GM12878 (cell line): ENCODE measurements around the gene KIAA0930. TPM values are rescaled to one million over a fixed set of nuclear protein-coding genes. Genes with fewer than 3 reads are reported as not detected.

Experiments
- ATAC-seq: fragments of 200-7000 bp; cut with Tn5 transposase; 3 replicates; pipeline ENCODE4 v1.9.1; 2020; ENCODE audit warnings: mild to moderate bottlenecking, moderate library complexity
- BruUV-seq: library from RNA; stranded (reverse); fragments of 400-500 nt; replicated peaks from 2 replicates; lab custom pipeline; 2021; lab: Mats Ljungman, UMichigan
- CTCF ChIA-PET: fragments of 300-600 bp; sonication (Branson Sonifier 250); formaldehyde crosslinking; extraction: SDS; loops from one replicate; lab custom pipeline; 2021; ENCODE audit warnings: inconsistent platforms; lab: Yijun Ruan, JAX
- POLR2A ChIA-PET: fragments of 350-600 bp; formaldehyde crosslinking; extraction: SDS; loops from one replicate; lab custom pipeline; 2021; ENCODE audit warnings: inconsistent platforms; lab: Charles Lee
- RAD21 ChIA-PET: fragments of 300-600 bp; sonication (Branson Sonifier 250); formaldehyde crosslinking; loops from one replicate; lab custom pipeline; 2023; ENCODE audit warnings: antibody characterized with exemption; ENCODE audit not compliant: unreplicated experiment; lab: Charles Lee
- SMC1A ChIA-PET: fragments of 300-600 bp; sonication (Branson Sonifier 250); formaldehyde crosslinking; loops from one replicate; lab custom pipeline; 2023; ENCODE audit not compliant: unreplicated experiment, uncharacterized antibody; lab: Charles Lee
- DNase-seq: peaks from one replicate; pipeline ENCODE4 v3.0.0-alpha.2; 2011; ENCODE audit warnings: low read depth, low spot score
- FAIRE-seq: peaks from 3 replicates; lab custom pipeline; 2011; peaks lifted over from hg19 to GRCh38; lab: Jason Lieb, UNC
- H2AFZ ChIP-seq: 2 replicates; pipeline ENCODE4 v1.6.0; 2011; ENCODE audit warnings: low read depth, low read length, control low read depth; ENCODE audit not compliant: control insufficient read depth
- H3K27ac ChIP-seq: 2 replicates; pipeline ENCODE4 v1.5.1; 2011; ENCODE audit warnings: control low read depth; ENCODE audit not compliant: control insufficient read depth, insufficient read depth
- H3K27me3 ChIP-seq, 2 experiments: replicated peaks in 1 of 2; 2 replicates each; pipeline versions ENCODE4 v1.6.0 to v1.6.1; 2011; ENCODE audit warnings: low read length in 1 of 2; ENCODE audit not compliant: control insufficient read depth in 2 of 2, insufficient read depth in 2 of 2
- H3K36me3 ChIP-seq, 2 experiments: 2 replicates each; pipeline ENCODE4 v1.5.1; 2011; ENCODE audit warnings: low read length in 1 of 2; ENCODE audit not compliant: control insufficient read depth in 2 of 2, insufficient read depth in 2 of 2
- H3K4me1 ChIP-seq: 2 replicates; pipeline ENCODE4 v1.6.1; 2011; ENCODE audit warnings: mild to moderate bottlenecking, low read length, moderate library complexity, mixed read lengths; ENCODE audit not compliant: control insufficient read depth, insufficient read depth
- H3K4me2 ChIP-seq: 2 replicates; pipeline ENCODE4 v1.6.0; 2011; ENCODE audit warnings: control low read depth; ENCODE audit not compliant: control insufficient read depth, insufficient read depth
- H3K4me3 ChIP-seq: fragments of 200-600 bp; sonication (generic); 2 replicates; pipeline ENCODE4 v1.5.1; 2016
- H3K79me2 ChIP-seq: 2 replicates; pipeline ENCODE4 v1.6.0; 2011; ENCODE audit warnings: low read length; ENCODE audit not compliant: control insufficient read depth, insufficient read depth
- H3K9ac ChIP-seq: 2 replicates; pipeline ENCODE4 v1.8.0; 2011; ENCODE audit warnings: low read length, control low read depth, mixed read lengths; ENCODE audit not compliant: control insufficient read depth, insufficient read depth
- H3K9me3 ChIP-seq: replicated peaks from 3 replicates; pipeline ENCODE4 v1.5.1; 2011; ENCODE audit warnings: mild to moderate bottlenecking, low read length; ENCODE audit not compliant: control insufficient read depth, insufficient read depth
- H4K20me1 ChIP-seq: 2 replicates; pipeline ENCODE4 v1.6.0; 2011; ENCODE audit not compliant: control insufficient read depth, insufficient read depth
- EGR1 ChIP-seq, 2 experiments: IDR thresholded peaks; 1 replicate in 1 of 2; 2 replicates in 1 of 2; pipeline ENCODE4 v1.6.1; 2011 to 2012; ENCODE audit warnings: low read depth in 2 of 2, low read length in 2 of 2, borderline replicate concordance in 1 of 2, mild to moderate bottlenecking in 1 of 2, moderate library complexity in 1 of 2
- ESRRA ChIP-seq: IDR thresholded peaks from 2 replicates; pipeline ENCODE4 v1.6.1; 2012; ENCODE audit warnings: mild to moderate bottlenecking, low read length, improper control_type of control experiment
- FOXK2 ChIP-seq: fragments of 450-650 bp; IDR thresholded peaks from 2 replicates; pipeline ENCODE4 v1.6.1; 2017; ENCODE audit warnings: mild to moderate bottlenecking, moderate library complexity
- NFXL1 ChIP-seq: fragments of 450-650 bp; IDR thresholded peaks from 2 replicates; pipeline ENCODE4 v1.6.1; 2017; ENCODE audit warnings: antibody characterized with exemption, mild to moderate bottlenecking, borderline replicate concordance
- NR2C1 ChIP-seq: fragments of 450-650 bp; IDR thresholded peaks from 2 replicates; pipeline ENCODE4 v1.6.1; 2017; ENCODE audit warnings: antibody characterized with exemption, mild to moderate bottlenecking, moderate library complexity
- RB1 ChIP-seq: fragments of 450-650 bp; formaldehyde crosslinking; IDR thresholded peaks from 2 replicates; pipeline ENCODE4 v1.6.1; 2017; ENCODE audit warnings: mild to moderate bottlenecking, borderline replicate concordance
- RUNX3 ChIP-seq: IDR thresholded peaks from 2 replicates; pipeline ENCODE4 v1.6.1; 2012; ENCODE audit warnings: low read length, inconsistent platforms
- SIX5 ChIP-seq: IDR thresholded peaks from 2 replicates; pipeline ENCODE4 v1.6.1; 2011; ENCODE audit warnings: mild to moderate bottlenecking, low read depth, low read length, moderate library complexity; ENCODE audit not compliant: severe bottlenecking
- SMARCA5 ChIP-seq: fragments of 450-650 bp; IDR thresholded peaks from 2 replicates; pipeline ENCODE4 v1.6.1; 2017; ENCODE audit warnings: mild to moderate bottlenecking
- WGBS: methylation state at CpG from one replicate; pipeline ENCODE4 v1.1.6; 2016; ENCODE audit warnings: low lambda C conversion rate; ENCODE audit not compliant: insufficient replicate concordance, insufficient coverage; ENCODE audit errors: missing lambda C conversion rate; 5-methylcytosine and 5-hydroxymethylcytosine counted together
- in situ Hi-C: fragments of 300-500 bp; cut with MboI; formaldehyde crosslinking; loops from 9 replicates; pipeline ENCODE4 v1.14.3; 2018; ENCODE audit warnings: mixed read lengths
- intact Hi-C: fragments of 100-400 bp; cut with micrococcal nuclease; formaldehyde crosslinking; loops from one replicate; pipeline ENCODE4 v1.14.2; 2022; ENCODE audit not compliant: unreplicated experiment
- polyA plus RNA-seq, 11 experiments: library from polyadenylated mRNA; depleted of rRNA in 4 of 11; unstranded in 6 of 11; stranded (reverse) in 5 of 11; fragments of >200 nt; fragmentation: Nextera tagmentation in 4 of 11; fragmentation: Illumina TruSeq in 1 of 11; extraction: Ambion mirVana in 4 of 11; extraction: Trizol in 1 of 11; gene quantifications; 1 replicate in 1 of 11; 2 replicates in 10 of 11; pipeline versions ENCODE4 v1.2.1 to v1.2.3, GENCODE V29; 2011 to 2016; ENCODE audit warnings: inconsistent platforms in 2 of 11, missing spikeins in 2 of 11, low read depth in 1 of 11
- total RNA-seq, 4 experiments: library from RNA; depleted of rRNA in 3 of 4; stranded (reverse); fragments of >200 nt in 3 of 4; fragmentation: Illumina TruSeq in 1 of 4; extraction: Trizol in 1 of 4; gene quantifications; 2 replicates each; pipeline versions ENCODE4 v1.2.1 to v1.2.3, GENCODE V29; 2013 to 2021
- TF ChIP-seq, protein P1 (sequence below): IDR thresholded peaks from 2 replicates; pipeline ENCODE4 v1.6.1; 2012; ENCODE audit warnings: low read depth, low read length, improper control_type of control experiment
- TF ChIP-seq, protein P2 (sequence below): IDR thresholded peaks from 2 replicates; pipeline ENCODE4 v1.6.1; 2012; ENCODE audit warnings: low read depth, low read length, improper control_type of control experiment
- TF ChIP-seq, protein P3 (sequence below): fragments of 450-650 bp; IDR thresholded peaks from 2 replicates; pipeline ENCODE4 v1.6.1; 2018; ENCODE audit warnings: borderline replicate concordance, mild to moderate bottlenecking; ENCODE audit not compliant: partially characterized antibody
- TF ChIP-seq, protein P4 (sequence below): fragments of 450-650 bp; IDR thresholded peaks from 2 replicates; pipeline ENCODE4 v1.6.1; 2017; ENCODE audit warnings: antibody characterized with exemption, mild to moderate bottlenecking, moderate library complexity
- TF ChIP-seq, protein P5 (sequence below), 3 experiments: IDR thresholded peaks in 2 of 3; conservative IDR thresholded peaks in 1 of 3; 2 replicates each; pipeline ENCODE4 v1.5.1; 2011; ENCODE audit warnings: low read depth in 3 of 3, low read length in 3 of 3, mild to moderate bottlenecking in 3 of 3, control low read depth in 2 of 3, moderate library complexity in 2 of 3, inconsistent platforms in 1 of 3, mixed read lengths in 1 of 3; ENCODE audit not compliant: control insufficient read depth in 2 of 3, insufficient read depth in 1 of 3; ENCODE audit errors: extremely low read depth in 1 of 3

Gene KIAA0930
- total and polyA plus RNA-seq, 10 of the 15 experiments (the other 5 are each of a cell fraction or from before 2014, with no cell fraction given): 3.6 to 125 (median 46.3) TPM

DNA sequence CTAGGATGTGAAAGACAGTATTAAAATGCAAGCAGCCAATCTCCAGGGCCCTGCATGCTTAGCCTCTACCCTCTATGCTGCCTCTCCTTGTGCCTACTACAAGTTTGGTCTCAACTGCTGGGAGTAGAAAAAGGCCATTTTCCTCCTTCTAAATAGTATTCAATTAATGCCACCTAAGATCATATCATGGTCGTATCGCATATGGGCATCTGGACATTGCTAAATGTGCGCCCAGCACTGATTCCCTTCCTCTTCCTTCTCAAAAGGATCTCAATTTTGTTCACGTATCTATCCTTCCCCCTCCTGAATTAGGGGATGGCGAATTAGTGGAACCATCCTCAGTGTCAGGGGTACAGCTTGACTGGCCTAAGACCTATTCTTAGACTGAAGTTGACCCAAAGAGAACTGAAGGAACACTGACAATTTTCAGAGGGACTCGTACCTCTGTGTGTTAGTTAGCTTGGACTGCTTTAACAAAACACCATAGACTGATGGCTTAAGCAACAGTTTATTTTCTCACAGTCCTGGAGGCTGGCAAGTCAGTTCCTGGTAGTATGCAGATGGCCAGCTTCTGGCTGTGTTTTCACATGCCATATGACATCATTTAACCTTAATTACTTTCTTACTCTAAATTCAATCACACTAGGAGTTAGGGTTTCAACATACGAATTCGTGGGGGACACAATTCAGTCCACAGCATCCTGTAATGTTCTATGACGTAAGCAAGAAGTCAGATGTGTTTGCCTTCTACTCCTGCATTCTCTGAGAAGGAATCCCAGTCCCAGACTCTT lies 85.4 kb downstream of the KIAA0930 start:
- FAIRE-seq (no peak), DNase-seq (no peak), ATAC-seq (no peak)
- ChIA-PET POLR2A (no interaction called here), RAD21 (no interaction called here), CTCF (interaction anchor here (0.5 kb wide), 1 partner anchor 80 kb away, joined by 4 read pairs; no protein-coding TSS in a partner anchor), SMC1A (no interaction called here)
- Histone ChIP-seq H4K20me1 (no peaks in the 10 kb centered on the region), H3K4me2 (no peak overlapping the region), H3K4me1 (no peaks in the 10 kb centered on the region), H3K36me3 (peaks cover 3 to 7% of the 10 kb centered on the region in 2 experiments; a peak in 3 of 4 replicates), H3K9me3 (no peaks in the 10 kb centered on the region), H3K27ac (no peak overlapping the region), H2AFZ (no peak overlapping the region), H3K4me3 (no peak overlapping the region), H3K79me2 (peaks cover 6% of the 10 kb centered on the region), H3K27me3 (no peaks in the 10 kb centered on the region), H3K9ac (no peak overlapping the region)
- BruUV-seq: no TSS peak
- whole genome bisulfite sequencing: 90% methylated on average over 9 of the region's 9 CpGs
- in situ Hi-C loops (no loop called here), intact Hi-C loops (no loop called here)
- TF ChIP-seq, protein P1, sequence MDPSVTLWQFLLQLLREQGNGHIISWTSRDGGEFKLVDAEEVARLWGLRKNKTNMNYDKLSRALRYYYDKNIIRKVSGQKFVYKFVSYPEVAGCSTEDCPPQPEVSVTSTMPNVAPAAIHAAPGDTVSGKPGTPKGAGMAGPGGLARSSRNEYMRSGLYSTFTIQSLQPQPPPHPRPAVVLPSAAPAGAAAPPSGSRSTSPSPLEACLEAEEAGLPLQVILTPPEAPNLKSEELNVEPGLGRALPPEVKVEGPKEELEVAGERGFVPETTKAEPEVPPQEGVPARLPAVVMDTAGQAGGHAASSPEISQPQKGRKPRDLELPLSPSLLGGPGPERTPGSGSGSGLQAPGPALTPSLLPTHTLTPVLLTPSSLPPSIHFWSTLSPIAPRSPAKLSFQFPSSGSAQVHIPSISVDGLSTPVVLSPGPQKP: no peak
- TF ChIP-seq NFXL1 (no peak), SIX5 (no peak), RB1 (no peak), EGR1 (IDR thresholded peaks at IDR 0.05; ENCODE audit: borderline replicate concordance in 1 of 2, low read depth in 2 of 2, low read length in 2 of 2) (no peak), SMARCA5 (no peak), ESRRA (no peak), NR2C1 (no peak), FOXK2 (no peak), RUNX3 (no peak)
- TF ChIP-seq, protein P2, sequence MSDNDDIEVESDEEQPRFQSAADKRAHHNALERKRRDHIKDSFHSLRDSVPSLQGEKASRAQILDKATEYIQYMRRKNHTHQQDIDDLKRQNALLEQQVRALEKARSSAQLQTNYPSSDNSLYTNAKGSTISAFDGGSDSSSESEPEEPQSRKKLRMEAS: no peak
- TF ChIP-seq, protein P3, sequence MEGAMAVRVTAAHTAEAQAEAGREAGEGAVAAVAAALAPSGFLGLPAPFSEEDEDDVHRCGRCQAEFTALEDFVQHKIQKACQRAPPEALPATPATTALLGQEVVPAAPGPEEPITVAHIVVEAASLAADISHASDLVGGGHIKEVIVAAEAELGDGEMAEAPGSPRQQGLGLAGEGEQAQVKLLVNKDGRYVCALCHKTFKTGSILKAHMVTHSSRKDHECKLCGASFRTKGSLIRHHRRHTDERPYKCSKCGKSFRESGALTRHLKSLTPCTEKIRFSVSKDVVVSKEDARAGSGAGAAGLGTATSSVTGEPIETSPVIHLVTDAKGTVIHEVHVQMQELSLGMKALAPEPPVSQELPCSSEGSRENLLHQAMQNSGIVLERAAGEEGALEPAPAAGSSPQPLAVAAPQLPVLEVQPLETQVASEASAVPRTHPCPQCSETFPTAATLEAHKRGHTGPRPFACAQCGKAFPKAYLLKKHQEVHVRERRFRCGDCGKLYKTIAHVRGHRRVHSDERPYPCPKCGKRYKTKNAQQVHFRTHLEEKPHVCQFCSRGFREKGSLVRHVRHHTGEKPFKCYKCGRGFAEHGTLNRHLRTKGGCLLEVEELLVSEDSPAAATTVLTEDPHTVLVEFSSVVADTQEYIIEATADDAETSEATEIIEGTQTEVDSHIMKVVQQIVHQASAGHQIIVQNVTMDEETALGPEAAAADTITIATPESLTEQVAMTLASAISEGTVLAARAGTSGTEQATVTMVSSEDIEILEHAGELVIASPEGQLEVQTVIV: no peak
- TF ChIP-seq, protein P4, sequence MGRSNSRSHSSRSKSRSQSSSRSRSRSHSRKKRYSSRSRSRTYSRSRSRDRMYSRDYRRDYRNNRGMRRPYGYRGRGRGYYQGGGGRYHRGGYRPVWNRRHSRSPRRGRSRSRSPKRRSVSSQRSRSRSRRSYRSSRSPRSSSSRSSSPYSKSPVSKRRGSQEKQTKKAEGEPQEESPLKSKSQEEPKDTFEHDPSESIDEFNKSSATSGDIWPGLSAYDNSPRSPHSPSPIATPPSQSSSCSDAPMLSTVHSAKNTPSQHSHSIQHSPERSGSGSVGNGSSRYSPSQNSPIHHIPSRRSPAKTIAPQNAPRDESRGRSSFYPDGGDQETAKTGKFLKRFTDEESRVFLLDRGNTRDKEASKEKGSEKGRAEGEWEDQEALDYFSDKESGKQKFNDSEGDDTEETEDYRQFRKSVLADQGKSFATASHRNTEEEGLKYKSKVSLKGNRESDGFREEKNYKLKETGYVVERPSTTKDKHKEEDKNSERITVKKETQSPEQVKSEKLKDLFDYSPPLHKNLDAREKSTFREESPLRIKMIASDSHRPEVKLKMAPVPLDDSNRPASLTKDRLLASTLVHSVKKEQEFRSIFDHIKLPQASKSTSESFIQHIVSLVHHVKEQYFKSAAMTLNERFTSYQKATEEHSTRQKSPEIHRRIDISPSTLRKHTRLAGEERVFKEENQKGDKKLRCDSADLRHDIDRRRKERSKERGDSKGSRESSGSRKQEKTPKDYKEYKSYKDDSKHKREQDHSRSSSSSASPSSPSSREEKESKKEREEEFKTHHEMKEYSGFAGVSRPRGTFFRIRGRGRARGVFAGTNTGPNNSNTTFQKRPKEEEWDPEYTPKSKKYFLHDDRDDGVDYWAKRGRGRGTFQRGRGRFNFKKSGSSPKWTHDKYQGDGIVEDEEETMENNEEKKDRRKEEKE: no peak
- TF ChIP-seq, protein P5, sequence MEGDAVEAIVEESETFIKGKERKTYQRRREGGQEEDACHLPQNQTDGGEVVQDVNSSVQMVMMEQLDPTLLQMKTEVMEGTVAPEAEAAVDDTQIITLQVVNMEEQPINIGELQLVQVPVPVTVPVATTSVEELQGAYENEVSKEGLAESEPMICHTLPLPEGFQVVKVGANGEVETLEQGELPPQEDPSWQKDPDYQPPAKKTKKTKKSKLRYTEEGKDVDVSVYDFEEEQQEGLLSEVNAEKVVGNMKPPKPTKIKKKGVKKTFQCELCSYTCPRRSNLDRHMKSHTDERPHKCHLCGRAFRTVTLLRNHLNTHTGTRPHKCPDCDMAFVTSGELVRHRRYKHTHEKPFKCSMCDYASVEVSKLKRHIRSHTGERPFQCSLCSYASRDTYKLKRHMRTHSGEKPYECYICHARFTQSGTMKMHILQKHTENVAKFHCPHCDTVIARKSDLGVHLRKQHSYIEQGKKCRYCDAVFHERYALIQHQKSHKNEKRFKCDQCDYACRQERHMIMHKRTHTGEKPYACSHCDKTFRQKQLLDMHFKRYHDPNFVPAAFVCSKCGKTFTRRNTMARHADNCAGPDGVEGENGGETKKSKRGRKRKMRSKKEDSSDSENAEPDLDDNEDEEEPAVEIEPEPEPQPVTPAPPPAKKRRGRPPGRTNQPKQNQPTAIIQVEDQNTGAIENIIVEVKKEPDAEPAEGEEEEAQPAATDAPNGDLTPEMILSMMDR (IDR thresholded peaks at IDR 0.05 in 2 of 3, conservative IDR thresholded peaks at IDR 0.05 in 1 of 3; ENCODE audit: control insufficient read depth in 2 of 3, extremely low read depth in 1 of 3, insufficient read depth in 1 of 3, low read depth in 3 of 3, low read length in 3 of 3): no peak
